ENCODE data around the gene TBC1D22A. TPM values are rescaled to one million over a fixed set of nuclear protein-coding genes. Genes with fewer than 3 reads are reported as not detected.

Gene TBC1D22A
- total RNA-seq, 1 experiment from 2014 or later, result 20.9 TPM

- intact Hi-C loops (cut with micrococcal nuclease), result no loop called here
Measured at GRCh38 chr22:47011859-47012258, 249.4 kb downstream of the TBC1D22A start.

More at GRCh38 chr22:47011859-47012258, 249.4 kb downstream of the TBC1D22A start:
- H3K4me1 ChIP-seq (ENCODE audit: control insufficient read depth in 1 of 2, insufficient read depth in 2 of 2, low read length in 2 of 2), result no peaks in the 10 kb centered on the region
- DNase-seq (ENCODE audit: low read depth, low spot score), result no peak
- H3K4me2 ChIP-seq (ENCODE audit: low read length), result no peak overlapping the region
- H3K36me3 ChIP-seq (ENCODE audit: control insufficient read depth in 1 of 2, insufficient read depth in 2 of 2, low read length in 2 of 2), result peaks cover 0 to 3% of the 10 kb centered on the region in 2 experiments; a peak in 1 of 4 replicates
- H3K9me3 ChIP-seq (ENCODE audit: control insufficient read depth in 1 of 2, insufficient read depth in 1 of 2, low read depth in 1 of 2, low read length in 2 of 2), result no peaks in the 10 kb centered on the region
- H2AFZ ChIP-seq (ENCODE audit: low read depth, low read length, poor library complexity, severe bottlenecking), result no peak overlapping the region
- ChIA-PET CTCF (no interaction called here), POLR2A (no interaction called here), RAD21 (ENCODE audit: low non-redundant PET in 1 of 2, low total read pairs in 2 of 2, uncharacterized antibody in 2 of 2, unreplicated experiment in 2 of 2) (no interaction called here)
- no peak overlapping the region for H3K9ac ChIP-seq (ENCODE audit: low read length)
- TF ChIP-seq EZH2 (IDR thresholded peaks at IDR 0.05), result no peak
- TF ChIP-seq RAD21 (IDR thresholded peaks at IDR 0.05; ENCODE audit: low read depth), result no peak
- TF ChIP-seq POLR2AphosphoS5 (IDR thresholded peaks at IDR 0.05; ENCODE audit: low read depth, low read length), result no peak
- TF ChIP-seq SIN3A (IDR thresholded peaks at IDR 0.05; ENCODE audit: low read depth), result no peak
- TF ChIP-seq EGR1 (IDR thresholded peaks at IDR 0.05; ENCODE audit: low read depth), result no peak
- TF ChIP-seq CEBPB (IDR thresholded peaks at IDR 0.05; ENCODE audit: low read depth), result no peak
- TF ChIP-seq EZH2phosphoT487 (IDR thresholded peaks at IDR 0.05; ENCODE audit: borderline replicate concordance), result no peak
- no peak for TF ChIP-seq MAX (IDR thresholded peaks at IDR 0.05)
- TF ChIP-seq ZBTB33 (IDR thresholded peaks at IDR 0.05; ENCODE audit: extremely low read depth, insufficient replicate concordance, low read length), result no peak
- TF ChIP-seq ZNF274 (IDR thresholded peaks at IDR 0.05; ENCODE audit: low read depth, low read length), result no peak
- TF ChIP-seq POLR2A (IDR thresholded peaks at IDR 0.05; ENCODE audit: borderline replicate concordance, extremely low read depth, insufficient read depth, insufficient read length), result no peak
- TF ChIP-seq JUND (IDR thresholded peaks at IDR 0.05), result no peak
- no peak for TF ChIP-seq SRF (IDR thresholded peaks at IDR 0.05; ENCODE audit: low read depth)
- no peak for TF ChIP-seq CTCF (IDR thresholded peaks at IDR 0.05 in 2 of 3, conservative IDR thresholded peaks at IDR 0.05 in 1 of 3; ENCODE audit: borderline replicate concordance in 1 of 3, insufficient read depth in 1 of 3, low read depth in 2 of 3, low read length in 2 of 3)
- no peak for TF ChIP-seq FOSL1 (IDR thresholded peaks at IDR 0.05; ENCODE audit: low read depth)
- TF ChIP-seq ATF3 (IDR thresholded peaks at IDR 0.05), result no peak
- no peak for TF ChIP-seq ELF1 (IDR thresholded peaks at IDR 0.05; ENCODE audit: borderline replicate concordance, low read depth)
- no peak overlapping the region for H3K27ac ChIP-seq (ENCODE audit: low read depth, low read length)
- no peak for ATAC-seq
- H3K9me2 ChIP-seq (ENCODE audit: insufficient read depth), result no peaks in the 10 kb centered on the region
- H4K20me1 ChIP-seq (ENCODE audit: insufficient read depth), result no peaks in the 10 kb centered on the region
- BruUV-seq (replicated peaks), result no TSS peak
- no peaks in the 10 kb centered on the region for H3K27me3 ChIP-seq (ENCODE audit: insufficient read depth, low read length)
- H3K4me3 ChIP-seq (replicated peaks in 1 of 2; ENCODE audit: low read depth in 1 of 2, low read length in 2 of 2), result no peak overlapping the region
- H3K79me2 ChIP-seq (ENCODE audit: insufficient read depth, low read length), result no peaks in the 10 kb centered on the region
